CD4-positive, alpha-beta T cell (primary cell): Measurements from ENCODE around the gene TNFRSF25. TPM values are rescaled to one million over a fixed set of nuclear protein-coding genes. Genes with fewer than 3 reads are reported as not detected.

Experiments used
- ATAC-seq: fragments of 200-7000 bp; cut with Tn5 transposase; one replicate; pipeline ENCODE4 v1.10.0; 2022; ENCODE audit warnings: mild to moderate bottlenecking; ENCODE audit not compliant: poor library complexity
- CTCF ChIA-PET: fragments of 350-600 bp; sonication (Branson Sonifier 250); formaldehyde crosslinking; loops from one replicate; lab custom pipeline; 2021; ENCODE audit warnings: antibody characterized with exemption, inconsistent platforms; lab: Charles Lee
- POLR2A ChIA-PET: fragments of 350-600 bp; sonication (Branson Sonifier 250); formaldehyde crosslinking; loops from one replicate; lab custom pipeline; 2021; ENCODE audit warnings: antibody characterized with exemption, inconsistent platforms; lab: Charles Lee
- DNase-seq, 14 experiments: peaks; one replicate each; pipeline ENCODE4 v3.0.0-alpha.2; 2013 to 2020; ENCODE audit warnings: mixed read lengths in 2 of 14
- H3K27ac ChIP-seq, 2 donors: one replicate each; pipeline versions ENCODE4 v1.5.1 to v1.7.0; 2013; ENCODE audit warnings: low read length in 2 of 2, low read depth in 1 of 2, mild to moderate bottlenecking in 1 of 2
- H3K27me3 ChIP-seq, 2 experiments: 1 replicate in 1 of 2; 2 replicates in 1 of 2; pipeline versions ENCODE4 v1.6.1 to v1.7.0; 2013; ENCODE audit warnings: low read length in 2 of 2, control low read depth in 1 of 2, mild to moderate bottlenecking in 1 of 2, moderate library complexity in 1 of 2; ENCODE audit not compliant: insufficient read depth in 2 of 2, control insufficient read depth in 1 of 2
- H3K36me3 ChIP-seq: one replicate; pipeline ENCODE4 v1.6.1; 2013; ENCODE audit warnings: low read length, control low read depth; ENCODE audit not compliant: insufficient read depth
- H3K4me1 ChIP-seq: one replicate; pipeline ENCODE4 v1.6.1; 2013; ENCODE audit warnings: low read length, control low read depth; ENCODE audit not compliant: insufficient read depth
- H3K4me3 ChIP-seq: one replicate; pipeline ENCODE4 v1.5.1; 2013; ENCODE audit warnings: mild to moderate bottlenecking, low read length, moderate library complexity
- H3K9me3 ChIP-seq, 2 experiments: 1 replicate in 1 of 2; 2 replicates in 1 of 2; pipeline versions ENCODE4 v1.6.1 to v1.7.0; 2013; ENCODE audit warnings: low read length in 2 of 2, mild to moderate bottlenecking in 2 of 2, control low read depth in 1 of 2, moderate library complexity in 1 of 2; ENCODE audit not compliant: control insufficient read depth in 1 of 2, insufficient read depth in 1 of 2
- H3K27ac Mint-ChIP-seq: one replicate; pipeline ENCODE4 v1.8.0; 2020; ENCODE audit warnings: mixed read lengths
- H3K27me3 Mint-ChIP-seq: one replicate; pipeline ENCODE4 v1.8.0; 2021; ENCODE audit warnings: mixed read lengths
- H3K36me3 Mint-ChIP-seq: one replicate; pipeline ENCODE4 v1.8.0; 2021; ENCODE audit warnings: low read depth, mixed read lengths
- H3K4me1 Mint-ChIP-seq: one replicate; pipeline ENCODE4 v1.8.0; 2021; ENCODE audit warnings: low read depth, mixed read lengths
- H3K4me3 Mint-ChIP-seq: one replicate; pipeline ENCODE4 v1.8.0; 2020; ENCODE audit warnings: mild to moderate bottlenecking, mixed read lengths
- H3K9me3 Mint-ChIP-seq: one replicate; pipeline ENCODE4 v1.8.0; 2020; ENCODE audit warnings: mixed read lengths
- CTCF ChIP-seq: fragments of 200-600 bp; IDR thresholded peaks from one replicate; pipeline ENCODE4 v1.8.0; 2022; ENCODE audit warnings: antibody characterized with exemption, mild to moderate bottlenecking
- intact Hi-C, 2 experiments: fragments of 100-400 bp; cut with DNase I in 1 of 2; cut with micrococcal nuclease in 1 of 2; formaldehyde crosslinking; loops; one replicate each; pipeline versions ENCODE4 v1.15.1 to v1.9.0; 2023 to 2025; cut with DNase I, micrococcal nuclease
- total RNA-seq, 174 experiments: library from RNA in 2 of 174; stranded (reverse) in 2 of 174; gene quantifications; one replicate each; pipeline ENCODE4 v1.2.3 and lab custom pipeline; 2021 to 2026

TNFRSF25 gene
- total RNA-seq, 2 experiments from 2014 or later: 220 to 225 TPM

- no peak overlapping the region for H3K4me3 ChIP-seq
- H3K9me3 Mint-ChIP-seq: no peaks in the 10 kb centered on the region
- ChIA-PET CTCF (interaction anchor here (2.3 to 3.0 kb wide), 2 partner anchors 19 to 26 kb away, joined by 9 to 13 read pairs; no protein-coding TSS in a partner anchor), POLR2A (no interaction called here)
- no peaks in the 10 kb centered on the region for H3K27me3 Mint-ChIP-seq
- H3K9me3 ChIP-seq: no peaks in the 10 kb centered on the region
- ATAC-seq (no peak), DNase-seq (no peak)
- H3K36me3 Mint-ChIP-seq: no peaks in the 10 kb centered on the region
- intact Hi-C loops: loop anchor here (2.0 kb wide), 3 partner anchors 13 to 51 kb away; no protein-coding TSS in a partner anchor
- H3K27ac Mint-ChIP-seq: no peak overlapping the region
- no peaks in the 10 kb centered on the region for H3K27me3 ChIP-seq
- H3K4me1 ChIP-seq: peaks cover 13% of the 10 kb centered on the region
- no peak overlapping the region for H3K27ac ChIP-seq
- H3K36me3 ChIP-seq: peaks cover 2% of the 10 kb centered on the region
- H3K4me1 Mint-ChIP-seq: peaks cover 8% of the 10 kb centered on the region
- H3K4me3 Mint-ChIP-seq: no peak overlapping the region
- no peak for TF ChIP-seq CTCF
Measured at GRCh38 chr1:6473974-6474814, 8.2 kb upstream of the TNFRSF25 start.

- Histone ChIP-seq H3K4me1 (peaks cover 13% of the 10 kb centered on the region), H3K36me3 (peaks cover 2% of the 10 kb centered on the region), H3K4me3 (no peak overlapping the region), H3K27me3 (no peaks in the 10 kb centered on the region), H3K9me3 (no peaks in the 10 kb centered on the region), H3K27ac (no peak overlapping the region)
- intact Hi-C loops: no loop called here
- no peak for DNase-seq
- Mint-ChIP-seq H3K27ac (no peak overlapping the region), H3K27me3 (no peaks in the 10 kb centered on the region), H3K36me3 (no peaks in the 10 kb centered on the region), H3K9me3 (no peaks in the 10 kb centered on the region), H3K4me3 (no peak overlapping the region), H3K4me1 (peaks cover 8% of the 10 kb centered on the region)
- no peak for TF ChIP-seq CTCF
- ChIA-PET POLR2A (no interaction called here), CTCF (interaction anchor here (1.5 to 3.0 kb wide), 4 partner anchors 9 to 25 kb away, joined by 4 to 13 read pairs (median 10); no protein-coding TSS in a partner anchor)
- no peak for ATAC-seq
Measured at GRCh38 chr1:6473156-6473555, 7.2 kb upstream of the TNFRSF25 start.

- Histone ChIP-seq H3K27ac (no peak overlapping the region), H3K4me1 (peaks cover 15% of the 10 kb centered on the region), H3K9me3 (no peaks in the 10 kb centered on the region), H3K27me3 (no peaks in the 10 kb centered on the region), H3K36me3 (peaks cover 2% of the 10 kb centered on the region), H3K4me3 (no peak overlapping the region)
- intact Hi-C loops: no loop called here
- H3K27ac Mint-ChIP-seq: no peak overlapping the region
- ATAC-seq (no peak), DNase-seq (peak in 2 of 14 experiments; percentile 46 to 51)
- H3K27me3 Mint-ChIP-seq: no peaks in the 10 kb centered on the region
- H3K4me1 Mint-ChIP-seq: peaks cover 8% of the 10 kb centered on the region
- H3K36me3 Mint-ChIP-seq: no peaks in the 10 kb centered on the region
- TF ChIP-seq CTCF: no peak
- ChIA-PET CTCF (interaction anchor here (1.2 to 3.0 kb wide), 5 partner anchors 9 to 31 kb away, joined by 4 to 13 read pairs (median 9); no protein-coding TSS in a partner anchor), POLR2A (interaction anchor here (0.6 to 0.7 kb wide), 2 partner anchors 13 to 14 kb away, joined by 3 read pairs; no protein-coding TSS in a partner anchor)
- H3K9me3 Mint-ChIP-seq: no peaks in the 10 kb centered on the region
- H3K4me3 Mint-ChIP-seq: no peak overlapping the region
Measured at GRCh38 chr1:6472391-6472790, 6.4 kb upstream of the TNFRSF25 start.
